ENCODE measurements around the gene PTPRK. TPM values are rescaled to one million over a fixed set of nuclear protein-coding genes. Genes with fewer than 3 reads are reported as not detected.

The PTPRK gene
- total RNA-seq, 4 donors from 2014 or later, result 7.3 to 22.9 (median 13.0) TPM

- intact Hi-C loops (cut with DNase I; ENCODE audit: low total_unique reads) (no loop called here), in situ Hi-C loops (cut with MboI; ENCODE audit: low sequenced_read_pairs in 4 of 4) (no loop called here)
- H3K27me3 ChIP-seq, result no peaks in the 10 kb centered on the region
- no peaks in the 10 kb centered on the region for H3K9me3 ChIP-seq
- no peak overlapping the region for H3K4me3 ChIP-seq
- no peak overlapping the region for H3K27ac ChIP-seq
- no peaks in the 10 kb centered on the region for H3K36me3 ChIP-seq
- DNase-seq (no peak), ATAC-seq (no peak)
- TF ChIP-seq POLR2A (IDR thresholded peaks at IDR 0.05) (no peak), CTCF (IDR thresholded peaks at IDR 0.05 in 4 of 5, conservative IDR thresholded peaks at IDR 0.05 in 1 of 5) (no peak)
- peaks cover 0 to 8% of the 10 kb centered on the region in 2 donors for H3K4me1 ChIP-seq
Measured at GRCh38 chr6:128167552-128167951, 352.8 kb downstream of the PTPRK start.

GRCh38 chr6:128164254-128164653 lies 356.1 kb downstream of the PTPRK start:
- H3K27me3 ChIP-seq, result no peaks in the 10 kb centered on the region
- no peak for ATAC-seq
- H3K36me3 ChIP-seq, result no peaks in the 10 kb centered on the region
- no peak for DNase-seq
- no peak overlapping the region for H3K4me3 ChIP-seq
- no peaks in the 10 kb centered on the region for H3K9me3 ChIP-seq
- H3K4me1 ChIP-seq, result peaks cover 0 to 8% of the 10 kb centered on the region in 2 donors
- TF ChIP-seq CTCF (IDR thresholded peaks at IDR 0.05 in 4 of 5, conservative IDR thresholded peaks at IDR 0.05 in 1 of 5) (no peak), POLR2A (IDR thresholded peaks at IDR 0.05) (no peak)
- in situ Hi-C loops (cut with MboI; ENCODE audit: low sequenced_read_pairs in 4 of 4), result no loop called here
- intact Hi-C loops (cut with DNase I; ENCODE audit: low total_unique reads), result no loop called here
- no peak overlapping the region for H3K27ac ChIP-seq

DNA sequence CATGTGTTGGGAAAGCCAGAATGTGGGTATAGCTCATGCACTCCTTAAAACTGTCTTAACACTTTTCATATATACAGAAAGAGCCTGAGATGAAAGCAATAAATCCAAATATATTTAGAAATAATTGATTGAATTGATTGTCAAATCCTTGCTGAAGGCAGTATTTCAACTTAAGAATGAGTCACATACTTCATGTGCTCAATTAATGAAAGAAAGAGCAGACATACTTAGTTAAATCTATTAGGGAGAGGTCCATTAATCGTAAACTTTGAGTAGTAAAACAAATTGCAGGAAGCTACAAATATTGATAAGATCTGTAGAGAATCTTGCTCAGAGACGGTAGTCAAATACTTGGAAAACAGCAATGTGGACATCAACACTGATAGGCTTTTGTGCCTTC lies 358.0 kb downstream of the PTPRK start:
- no peak overlapping the region for H3K27ac ChIP-seq
- no peak overlapping the region for H3K4me3 ChIP-seq
- intact Hi-C loops (cut with DNase I; ENCODE audit: low total_unique reads), result no loop called here
- H3K9me3 ChIP-seq, result no peaks in the 10 kb centered on the region
- in situ Hi-C loops (cut with MboI; ENCODE audit: low sequenced_read_pairs in 4 of 4), result no loop called here
- H3K36me3 ChIP-seq, result no peaks in the 10 kb centered on the region
- TF ChIP-seq POLR2A (IDR thresholded peaks at IDR 0.05), result no peak
- TF ChIP-seq CTCF (IDR thresholded peaks at IDR 0.05 in 4 of 5, conservative IDR thresholded peaks at IDR 0.05 in 1 of 5), result no peak
- ATAC-seq, result no peak
- peaks cover 0 to 8% of the 10 kb centered on the region in 2 donors for H3K4me1 ChIP-seq
- no peaks in the 10 kb centered on the region for H3K27me3 ChIP-seq
- DNase-seq, result no peak

DNA sequence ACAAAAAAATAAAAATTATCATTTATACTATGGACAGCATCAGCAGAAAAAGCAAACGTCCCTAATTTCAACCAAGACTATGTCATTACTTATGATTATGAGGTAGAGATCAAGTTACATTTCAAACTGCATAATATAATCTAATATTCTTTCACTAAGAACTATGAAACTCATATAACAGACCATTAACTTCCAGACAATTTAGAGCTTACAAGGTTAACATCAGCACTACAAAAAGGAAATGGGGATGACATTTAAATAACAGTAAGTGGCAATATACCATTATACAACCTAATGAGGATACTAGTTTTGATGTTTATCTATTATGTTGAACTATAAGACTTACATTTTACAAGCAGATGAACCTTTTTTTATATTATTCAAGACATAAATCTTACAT lies 358.6 kb downstream of the PTPRK start:
- no peaks in the 10 kb centered on the region for H3K36me3 ChIP-seq
- no peaks in the 10 kb centered on the region for H3K9me3 ChIP-seq
- in situ Hi-C loops (cut with MboI; ENCODE audit: low sequenced_read_pairs in 4 of 4), result no loop called here

More for the DNA sequence above, 358.6 kb downstream of the PTPRK start:
- TF ChIP-seq CTCF (IDR thresholded peaks at IDR 0.05 in 4 of 5, conservative IDR thresholded peaks at IDR 0.05 in 1 of 5), result no peak
- no peak for TF ChIP-seq POLR2A (IDR thresholded peaks at IDR 0.05)
- Histone ChIP-seq H3K4me3 (no peak overlapping the region), H3K27ac (no peak overlapping the region), H3K27me3 (no peaks in the 10 kb centered on the region), H3K4me1 (peaks cover 0 to 8% of the 10 kb centered on the region in 2 donors)
- no peak for ATAC-seq
- no peak for DNase-seq
- intact Hi-C loops (cut with DNase I; ENCODE audit: low total_unique reads), result no loop called here
